Measurements from ENCODE around the gene ZNF653.

DNA sequence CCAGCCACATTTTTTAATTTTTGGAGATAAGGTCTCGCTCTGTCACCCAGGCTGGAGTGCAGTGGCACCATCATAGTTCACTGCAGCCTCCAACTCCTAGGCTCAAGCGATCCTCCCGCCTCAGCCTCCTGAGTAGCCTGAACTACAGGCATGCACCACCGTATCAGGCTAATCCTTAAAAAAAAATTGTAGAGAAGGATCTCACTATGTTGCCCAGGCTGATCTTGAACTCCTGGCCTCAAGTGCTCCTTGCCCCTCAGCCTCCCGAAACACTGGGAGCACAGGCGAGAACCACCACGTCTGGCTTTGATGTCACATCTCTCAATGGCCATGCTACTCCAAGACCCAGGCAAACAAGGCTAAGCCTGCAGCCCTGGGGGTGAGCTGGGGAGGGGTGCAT, 49.0 kb downstream of the ZNF653 start:
- TF ChIP-seq, protein P1, sequence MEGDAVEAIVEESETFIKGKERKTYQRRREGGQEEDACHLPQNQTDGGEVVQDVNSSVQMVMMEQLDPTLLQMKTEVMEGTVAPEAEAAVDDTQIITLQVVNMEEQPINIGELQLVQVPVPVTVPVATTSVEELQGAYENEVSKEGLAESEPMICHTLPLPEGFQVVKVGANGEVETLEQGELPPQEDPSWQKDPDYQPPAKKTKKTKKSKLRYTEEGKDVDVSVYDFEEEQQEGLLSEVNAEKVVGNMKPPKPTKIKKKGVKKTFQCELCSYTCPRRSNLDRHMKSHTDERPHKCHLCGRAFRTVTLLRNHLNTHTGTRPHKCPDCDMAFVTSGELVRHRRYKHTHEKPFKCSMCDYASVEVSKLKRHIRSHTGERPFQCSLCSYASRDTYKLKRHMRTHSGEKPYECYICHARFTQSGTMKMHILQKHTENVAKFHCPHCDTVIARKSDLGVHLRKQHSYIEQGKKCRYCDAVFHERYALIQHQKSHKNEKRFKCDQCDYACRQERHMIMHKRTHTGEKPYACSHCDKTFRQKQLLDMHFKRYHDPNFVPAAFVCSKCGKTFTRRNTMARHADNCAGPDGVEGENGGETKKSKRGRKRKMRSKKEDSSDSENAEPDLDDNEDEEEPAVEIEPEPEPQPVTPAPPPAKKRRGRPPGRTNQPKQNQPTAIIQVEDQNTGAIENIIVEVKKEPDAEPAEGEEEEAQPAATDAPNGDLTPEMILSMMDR (IDR thresholded peaks at IDR 0.05 in 2 of 3, conservative IDR thresholded peaks at IDR 0.05 in 1 of 3; ENCODE audit: insufficient read depth in 2 of 3, low read depth in 1 of 3, low read length in 3 of 3) = no peak
- TF ChIP-seq PHB2 (IDR thresholded peaks at IDR 0.05; ENCODE audit: low read depth) = no peak

Measured in K562 (cell line).